Right lung (tissue), 5 donors: ENCODE measurements around the gene C1orf174. TPM values are rescaled to one million over a fixed set of nuclear protein-coding genes. Genes with fewer than 3 reads are reported as not detected.

ENCODE experiments used
- polyA plus RNA-seq, 5 donors: library from polyadenylated mRNA; unstranded; fragments of 120-200 nt; gene quantifications; one replicate each; pipeline versions ENCODE4 v1.2.1 to v1.2.3, GENCODE V29; 2013; ENCODE audit warnings: inconsistent platforms in 1 of 5, low replicate concordance in 1 of 5; ENCODE audit not compliant: insufficient read length in 5 of 5, insufficient read depth in 1 of 5

Gene C1orf174
- polyA plus RNA-seq, 5 donors: 21.6 to 28.1 (median 23.5) TPM

Other genes with a start within 250 kb of the C1orf174 start
- gene TP73, start 247.8 kb downstream of the C1orf174 start, polyA plus RNA-seq: 1 to 10 TPM; 1.5 to 3.3 (median 2.1) TPM
- gene CCDC27, start 147.8 kb downstream of the C1orf174 start, polyA plus RNA-seq: under 1 TPM; 0.10 to 0.21 (median 0.19) TPM
- 1 to 10 TPM; 2.8 to 9.1 (median 4.6) TPM for gene SMIM1, start 127.5 kb downstream of the C1orf174 start, polyA plus RNA-seq
- 10 to 100 TPM; 45.8 to 60.0 (median 54.2) TPM for gene LRRC47, start 103.8 kb downstream of the C1orf174 start, polyA plus RNA-seq
- gene CEP104, start 43.1 kb downstream of the C1orf174 start, polyA plus RNA-seq: 10 to 100 TPM; 27.1 to 35.9 (median 28.1) TPM
- 10 to 100 TPM in 3 of 5 donors, 1 to 10 TPM in 2; 9.3 to 12.2 (median 10.8) TPM for gene DFFB, start 42.8 kb downstream of the C1orf174 start, polyA plus RNA-seq